IMR-90 (cell line): ENCODE measurements around the gene KIF16B. TPM values are rescaled to one million over a fixed set of nuclear protein-coding genes. Genes with fewer than 3 reads are reported as not detected.

Source experiments
- ATAC-seq: fragments of 200-7000 bp; cut with Tn5 transposase; 2 replicates; pipeline ENCODE4 v1.9.1; 2020; ENCODE audit warnings: low read depth, mild to moderate bottlenecking, moderate library complexity
- BruUV-seq: library from RNA; stranded (reverse); fragments of 400-500 nt; replicated peaks from 2 replicates; lab custom pipeline; 2021; lab: Mats Ljungman, UMichigan
- CTCF ChIA-PET: fragments of 300-600 bp; formaldehyde crosslinking; extraction: SDS; loops from one replicate; lab custom pipeline; 2021; ENCODE audit warnings: antibody characterized with exemption; lab: Yijun Ruan, JAX
- POLR2A ChIA-PET: fragments of 300-600 bp; sonication (Branson Sonifier 250); formaldehyde crosslinking; loops from one replicate; lab custom pipeline; 2022; ENCODE audit warnings: antibody characterized with exemption; ENCODE audit not compliant: unreplicated experiment; lab: Charles Lee
- DNase-seq: peaks from one replicate; pipeline ENCODE4 v3.0.0; 2013
- H2AFZ ChIP-seq: replicated peaks from 2 replicates; pipeline ENCODE3; 2013; ENCODE audit warnings: low read length, mild to moderate bottlenecking; ENCODE audit not compliant: poor library complexity
- H2AK5ac ChIP-seq: 2 replicates; pipeline ENCODE4 v1.6.1; 2013; ENCODE audit warnings: low read depth, low read length, inconsistent platforms
- H2AK9ac ChIP-seq: replicated peaks from 2 replicates; pipeline ENCODE3; 2013; ENCODE audit warnings: mild to moderate bottlenecking, low read depth, low read length, moderate library complexity; ENCODE audit not compliant: poor library complexity
- H2BK120ac ChIP-seq: 2 replicates; pipeline ENCODE4 v1.6.1; 2013; ENCODE audit warnings: low read depth, low read length, inconsistent platforms
- H2BK15ac ChIP-seq: 3 replicates; pipeline ENCODE4 v1.6.1; 2013; ENCODE audit warnings: low read depth, low read length, inconsistent platforms
- H2BK20ac ChIP-seq: 2 replicates; pipeline ENCODE4 v1.6.1; 2013; ENCODE audit warnings: low read depth, mild to moderate bottlenecking, inconsistent platforms, low read length, moderate library complexity
- H2BK5ac ChIP-seq: 2 replicates; pipeline ENCODE4 v1.6.1; 2013; ENCODE audit warnings: mild to moderate bottlenecking, low read depth, low read length, inconsistent platforms; ENCODE audit not compliant: poor library complexity, severe bottlenecking
- H3K14ac ChIP-seq: replicated peaks from 2 replicates; pipeline ENCODE4 v1.6.1; 2013; ENCODE audit warnings: low read depth, low read length, inconsistent platforms
- H3K18ac ChIP-seq: 2 replicates; pipeline ENCODE4 v1.6.1; 2013; ENCODE audit warnings: low read depth, low read length, control low read depth
- H3K23ac ChIP-seq: 2 replicates; pipeline ENCODE4 v1.6.1; 2013; ENCODE audit warnings: low read depth, low read length, inconsistent platforms
- H3K27ac ChIP-seq: 2 replicates; pipeline ENCODE4 v1.5.1; 2013; ENCODE audit warnings: mild to moderate bottlenecking, control low read depth, low read length; ENCODE audit not compliant: insufficient read depth
- H3K27me3 ChIP-seq: 2 replicates; pipeline ENCODE4 v1.6.1; 2013; ENCODE audit warnings: low read length; ENCODE audit not compliant: control insufficient read depth, insufficient read depth
- H3K36me3 ChIP-seq: 2 replicates; pipeline ENCODE4 v1.6.1; 2013; ENCODE audit warnings: low read length, mixed read lengths; ENCODE audit not compliant: control insufficient read depth, insufficient read depth
- H3K4ac ChIP-seq: 2 replicates; pipeline ENCODE4 v1.6.1; 2013; ENCODE audit warnings: low read depth, low read length, inconsistent platforms
- H3K4me1 ChIP-seq: 2 replicates; pipeline ENCODE4 v1.6.1; 2013; ENCODE audit warnings: low read length, mixed read lengths; ENCODE audit not compliant: control insufficient read depth, insufficient read depth
- H3K4me2 ChIP-seq: 2 replicates; pipeline ENCODE4 v1.6.1; 2013; ENCODE audit warnings: low read depth, mild to moderate bottlenecking, control low read depth, low read length, moderate library complexity
- H3K4me3 ChIP-seq: 2 replicates; pipeline ENCODE4 v1.5.1; 2013; ENCODE audit warnings: low read depth, mild to moderate bottlenecking, control low read depth, low read length, moderate library complexity; ENCODE audit not compliant: insufficient read depth
- H3K56ac ChIP-seq: 2 replicates; pipeline ENCODE4 v1.6.1; 2013; ENCODE audit warnings: low read length, inconsistent platforms; ENCODE audit not compliant: insufficient read depth; ENCODE audit errors: extremely low read depth
- H3K79me1 ChIP-seq, 2 experiments: 2 replicates each; pipeline ENCODE4 v1.6.1; 2013; ENCODE audit warnings: low read length in 2 of 2, inconsistent platforms in 1 of 2, low read depth in 1 of 2
- H3K9ac ChIP-seq: 2 replicates; pipeline ENCODE4 v1.6.1; 2013; ENCODE audit warnings: low read depth, low read length, control low read depth
- H3K9me1 ChIP-seq: 2 replicates; pipeline ENCODE4 v1.6.1; 2013; ENCODE audit warnings: low read length, inconsistent platforms; ENCODE audit not compliant: insufficient read depth
- H3K9me3 ChIP-seq: 2 replicates; pipeline ENCODE4 v1.6.1; 2013; ENCODE audit warnings: low read length; ENCODE audit not compliant: control insufficient read depth, insufficient read depth
- H4K20me1 ChIP-seq: 2 replicates; pipeline ENCODE4 v1.6.1; 2013; ENCODE audit warnings: low read length, inconsistent platforms; ENCODE audit not compliant: insufficient read depth
- H4K5ac ChIP-seq: 2 replicates; pipeline ENCODE4 v1.6.1; 2013; ENCODE audit warnings: mild to moderate bottlenecking, low read depth, low read length, control low read depth
- H4K8ac ChIP-seq, 2 experiments: 2 replicates each; pipeline ENCODE4 v1.6.1; 2013; ENCODE audit warnings: low read depth in 2 of 2, low read length in 2 of 2, control low read depth in 1 of 2, inconsistent platforms in 1 of 2
- H4K91ac ChIP-seq: 2 replicates; pipeline ENCODE4 v1.6.1; 2013; ENCODE audit warnings: low read depth, low read length, inconsistent platforms; ENCODE audit not compliant: insufficient read depth
- BHLHE40 ChIP-seq: fragments of 150-350 bp; IDR thresholded peaks from 2 replicates; pipeline ENCODE4 v1.6.1; 2016; ENCODE audit warnings: mild to moderate bottlenecking, low read depth, low read length
- CTCF ChIP-seq: conservative IDR thresholded peaks from 2 replicates; pipeline ENCODE4 v1.5.1; 2012; ENCODE audit warnings: mild to moderate bottlenecking, low read depth, low read length, improper control_type of control experiment
- MAZ ChIP-seq: IDR thresholded peaks from 2 replicates; pipeline ENCODE4 v1.6.1; 2012; ENCODE audit warnings: low read depth, mild to moderate bottlenecking, low read length, improper control_type of control experiment, moderate library complexity, borderline replicate concordance
- MXI1 ChIP-seq: IDR thresholded peaks from 2 replicates; pipeline ENCODE4 v1.6.1; 2012; ENCODE audit warnings: low read depth, mild to moderate bottlenecking, low read length, moderate library complexity, borderline replicate concordance
- NFE2L2 ChIP-seq: fragments of 150-350 bp; IDR thresholded peaks from 2 replicates; pipeline ENCODE4 v1.6.1; 2016; ENCODE audit warnings: low read depth, mild to moderate bottlenecking, low read length
- RFX5 ChIP-seq: IDR thresholded peaks from 2 replicates; pipeline ENCODE4 v1.8.0; 2012; ENCODE audit warnings: low read depth, mild to moderate bottlenecking, low read length, moderate library complexity
- SMC3 ChIP-seq: fragments of 150-350 bp; IDR thresholded peaks from 2 replicates; pipeline ENCODE4 v1.6.1; 2016; ENCODE audit warnings: low read depth, mild to moderate bottlenecking, antibody characterized with exemption, low read length, moderate library complexity
- WGBS, 2 experiments: methylation state at CpG; one replicate each; pipeline versions ENCODE4 v1.1.5 to v1.1.7; 2013; ENCODE audit warnings: missing lambda C conversion rate in 2 of 2; ENCODE audit not compliant: insufficient read length in 1 of 2; ENCODE audit errors: extremely low coverage in 2 of 2; 5-methylcytosine and 5-hydroxymethylcytosine counted together
- dilution Hi-C: fragments of 300-500 bp; cut with HindIII; formaldehyde crosslinking; loops from one replicate; pipeline ENCODE4 v1.14.3; 2018; ENCODE audit warnings: low sequenced_read_pairs; ENCODE audit not compliant: unreplicated experiment
- in situ Hi-C: fragments of 300-500 bp; cut with MboI; formaldehyde crosslinking; loops from 3 replicates; pipeline ENCODE4 v1.14.3; 2019; ENCODE audit warnings: low sequenced_read_pairs, inconsistent platforms, mixed read lengths
- intact Hi-C: fragments of 100-400 bp; cut with micrococcal nuclease; formaldehyde crosslinking; loops from 2 replicates; pipeline ENCODE4 v1.10.0; 2022
- polyA plus RNA-seq, 3 experiments: library from polyadenylated mRNA; depleted of rRNA; stranded (reverse); fragments of >200 nt; gene quantifications; 2 replicates each; pipeline ENCODE4 v1.2.3, GENCODE V29; 2012; ENCODE audit warnings: low replicate concordance in 1 of 3
- total RNA-seq: library from RNA; depleted of rRNA; stranded (reverse); fragments of >200 nt; gene quantifications from 2 replicates; pipeline ENCODE4 v1.2.3, GENCODE V29; 2012

KIF16B gene
- total and polyA plus RNA-seq, 2 of the 4 experiments (the other 2 are of a cell fraction): 4.7 to 10.0 TPM

- Histone ChIP-seq H4K5ac (no peak overlapping the region), H4K8ac (no peak overlapping the region), H3K4me2 (no peak overlapping the region), H3K4me1 (peaks cover 11% of the 10 kb centered on the region; the same call in 1 of the 2 replicates), H2BK15ac (no peak overlapping the region), H3K56ac (no peak overlapping the region), H3K27me3 (peaks cover 5% of the 10 kb centered on the region; the same call in 1 of the 2 replicates), H4K20me1 (no peaks in the 10 kb centered on the region), H3K4ac (no peak overlapping the region), H2BK5ac (no peak overlapping the region), H2AK5ac (no peak overlapping the region), H3K4me3 (no peak overlapping the region), H2AK9ac (no peak overlapping the region), H2BK20ac (no peak overlapping the region), H3K23ac (no peak overlapping the region), H3K79me1 (no peaks in the 10 kb centered on the region), H3K9ac (no peak overlapping the region), H2BK120ac (no peak overlapping the region), H3K27ac (no peak overlapping the region), H3K9me3 (no peaks in the 10 kb centered on the region), H3K14ac (no peak overlapping the region), H2AFZ (no peak overlapping the region), H3K9me1 (no peaks in the 10 kb centered on the region), H4K91ac (no peak overlapping the region), H3K36me3 (no peaks in the 10 kb centered on the region), H3K18ac (no peak overlapping the region)
- ChIA-PET CTCF (no interaction called here), POLR2A (no interaction called here)
- BruUV-seq: no TSS peak
- dilution Hi-C loops: no loop called here
- intact Hi-C loops: no loop called here
- WGBS, 2 experiments: no CpG with 5 or more reads among the region's 6 CpGs
- DNase-seq (no peak), ATAC-seq (no peak)
- no peak for TF ChIP-seq BHLHE40
- TF ChIP-seq NFE2L2: no peak
- TF ChIP-seq SMC3: no peak
- TF ChIP-seq MXI1: no peak
- TF ChIP-seq RFX5: no peak
- no peak for TF ChIP-seq MAZ
- no peak for TF ChIP-seq CTCF
- in situ Hi-C loops: no loop called here
Measured at GRCh38 chr20:16613954-16614353, 40.7 kb upstream of the KIF16B start.
